Right atrium auricular region (tissue), 2 donors: Measurements from ENCODE around the gene CCDC88B. TPM values are rescaled to one million over a fixed set of nuclear protein-coding genes. Genes with fewer than 3 reads are reported as not detected.
"Not testable (repeated sequence)": the region's sequence is repeated elsewhere in the genome, so short reads cannot be mapped to it uniquely, and the experiment has no call there.

Experiments used
- DNase-seq: peaks from one replicate; pipeline ENCODE4 v3.0.0-alpha.2; 2019; ENCODE audit warnings: low spot score
- H3K27ac ChIP-seq, 2 donors: fragments of 200-600 bp; sonication (generic); 1 replicate in 1 of 2; 2 replicates in 1 of 2; pipeline ENCODE4 v1.5.1; 2016 to 2019
- H3K27me3 ChIP-seq, 2 donors: fragments of 200-600 bp; sonication (generic); one replicate each; pipeline versions ENCODE4 v1.5.1 to v1.6.0; 2017 to 2019
- H3K36me3 ChIP-seq: fragments of 200-600 bp; sonication (generic); one replicate; pipeline ENCODE4 v1.5.1; 2016
- H3K4me1 ChIP-seq, 2 donors: fragments of 200-600 bp; sonication (generic); one replicate each; pipeline versions ENCODE4 v1.5.1 to v1.6.0; 2017 to 2019
- H3K4me3 ChIP-seq, 2 donors: fragments of 200-600 bp; sonication (generic); 1 replicate in 1 of 2; 2 replicates in 1 of 2; pipeline ENCODE4 v1.5.1; 2017 to 2019; ENCODE audit warnings: mild to moderate bottlenecking in 1 of 2, moderate library complexity in 1 of 2
- H3K9me3 ChIP-seq, 2 donors: fragments of 200-600 bp; sonication (generic); one replicate each; pipeline ENCODE4 v1.5.1; 2019
- total RNA-seq, 2 donors: library from RNA; depleted of rRNA; stranded (reverse); fragments of >200 nt; gene quantifications; one replicate each; pipeline ENCODE4 v1.1.0, GENCODE V29; 2016
- TF ChIP-seq, protein P1 (sequence below), 2 donors: fragments of 200-600 bp; sonication (generic); IDR thresholded peaks; one replicate each; pipeline ENCODE4 v1.5.1; 2019; ENCODE audit warnings: antibody characterized with exemption in 2 of 2

CCDC88B gene
- total RNA-seq, 2 donors from 2014 or later, result 11.7 to 12.0 TPM

- TF ChIP-seq, protein P1, sequence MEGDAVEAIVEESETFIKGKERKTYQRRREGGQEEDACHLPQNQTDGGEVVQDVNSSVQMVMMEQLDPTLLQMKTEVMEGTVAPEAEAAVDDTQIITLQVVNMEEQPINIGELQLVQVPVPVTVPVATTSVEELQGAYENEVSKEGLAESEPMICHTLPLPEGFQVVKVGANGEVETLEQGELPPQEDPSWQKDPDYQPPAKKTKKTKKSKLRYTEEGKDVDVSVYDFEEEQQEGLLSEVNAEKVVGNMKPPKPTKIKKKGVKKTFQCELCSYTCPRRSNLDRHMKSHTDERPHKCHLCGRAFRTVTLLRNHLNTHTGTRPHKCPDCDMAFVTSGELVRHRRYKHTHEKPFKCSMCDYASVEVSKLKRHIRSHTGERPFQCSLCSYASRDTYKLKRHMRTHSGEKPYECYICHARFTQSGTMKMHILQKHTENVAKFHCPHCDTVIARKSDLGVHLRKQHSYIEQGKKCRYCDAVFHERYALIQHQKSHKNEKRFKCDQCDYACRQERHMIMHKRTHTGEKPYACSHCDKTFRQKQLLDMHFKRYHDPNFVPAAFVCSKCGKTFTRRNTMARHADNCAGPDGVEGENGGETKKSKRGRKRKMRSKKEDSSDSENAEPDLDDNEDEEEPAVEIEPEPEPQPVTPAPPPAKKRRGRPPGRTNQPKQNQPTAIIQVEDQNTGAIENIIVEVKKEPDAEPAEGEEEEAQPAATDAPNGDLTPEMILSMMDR (IDR thresholded peaks at IDR 0.05), result no peak
- Histone ChIP-seq H3K4me1 (peaks cover 0 to 22% of the 10 kb centered on the region in 2 donors), H3K27me3 (no peaks in the 10 kb centered on the region), H3K9me3 (no peaks in the 10 kb centered on the region), H3K4me3 (no peak overlapping the region), H3K27ac (no peak overlapping the region), H3K36me3 (peaks cover 17% of the 10 kb centered on the region)
- DNase-seq, result no peak
These were observed 19.0 kb upstream of the CCDC88B start for GRCh38 chr11:64321026-64321425.

DNA sequence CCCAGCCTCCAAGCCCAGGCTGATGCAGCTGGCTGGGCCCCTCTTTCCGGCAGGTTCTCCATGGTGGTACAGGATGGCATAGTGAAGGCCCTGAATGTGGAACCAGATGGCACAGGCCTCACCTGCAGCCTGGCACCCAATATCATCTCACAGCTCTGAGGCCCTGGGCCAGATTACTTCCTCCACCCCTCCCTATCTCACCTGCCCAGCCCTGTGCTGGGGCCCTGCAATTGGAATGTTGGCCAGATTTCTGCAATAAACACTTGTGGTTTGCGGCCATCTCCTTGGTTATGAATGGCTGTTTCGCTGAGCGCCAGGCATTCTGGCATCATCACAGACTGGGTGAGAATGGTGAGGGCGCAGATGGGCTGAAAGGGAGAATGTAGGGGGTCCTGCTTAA lies 18.5 kb upstream of the CCDC88B start:
- DNase-seq, result no peak
- no peak overlapping the region for H3K4me3 ChIP-seq
- H3K27ac ChIP-seq, result no peak overlapping the region
- TF ChIP-seq, protein P1 (IDR thresholded peaks at IDR 0.05), result no peak
- no peaks in the 10 kb centered on the region for H3K27me3 ChIP-seq
- H3K9me3 ChIP-seq, result no peaks in the 10 kb centered on the region
- H3K4me1 ChIP-seq, result peaks cover 0 to 19% of the 10 kb centered on the region in 2 donors
- peaks cover 12% of the 10 kb centered on the region for H3K36me3 ChIP-seq

DNA sequence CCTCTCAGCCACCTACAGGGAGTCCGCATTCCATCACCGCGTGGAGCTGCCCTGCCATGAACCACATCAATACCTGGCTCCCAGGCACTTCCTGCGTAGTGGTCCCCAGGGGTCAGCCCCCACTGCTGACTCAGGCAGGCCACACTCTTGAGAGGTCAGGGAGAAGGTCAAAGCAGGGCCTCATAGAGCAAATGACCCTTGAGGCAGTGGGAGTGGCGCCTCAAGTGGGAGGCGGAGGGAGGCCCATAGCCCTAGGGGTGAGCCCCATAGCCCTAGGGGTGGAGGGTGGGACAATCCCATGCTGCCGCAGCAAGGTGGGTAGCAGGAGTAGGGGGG lies 17.1 kb upstream of the CCDC88B start:
- Histone ChIP-seq H3K4me1 (peaks cover 0 to 13% of the 10 kb centered on the region in 2 donors), H3K9me3 (no peaks in the 10 kb centered on the region), H3K36me3 (peaks cover 11% of the 10 kb centered on the region), H3K27me3 (no peaks in the 10 kb centered on the region), H3K27ac (no peak overlapping the region), H3K4me3 (no peak overlapping the region)
- TF ChIP-seq, protein P1 (IDR thresholded peaks at IDR 0.05), result no peak
- no peak for DNase-seq

- H3K4me1 ChIP-seq, result peaks cover 0 to 13% of the 10 kb centered on the region in 2 donors
- H3K36me3 ChIP-seq, result peaks cover 11% of the 10 kb centered on the region
- H3K9me3 ChIP-seq, result no peaks in the 10 kb centered on the region
- no peak overlapping the region for H3K4me3 ChIP-seq
- DNase-seq, result no peak
- H3K27ac ChIP-seq, result no peak overlapping the region
- TF ChIP-seq, protein P1 (IDR thresholded peaks at IDR 0.05), result no peak
- H3K27me3 ChIP-seq, result no peaks in the 10 kb centered on the region
These were observed 16.6 kb upstream of the CCDC88B start for GRCh38 chr11:64323373-64323772.

GRCh38 chr11:64323984-64324383 lies 16.0 kb upstream of the CCDC88B start:
- H3K27me3 ChIP-seq, H3K9me3 ChIP-seq, DNase-seq, H3K4me3 ChIP-seq, H3K4me1 ChIP-seq, H3K27ac ChIP-seq: not testable (repeated sequence)
- H3K36me3 ChIP-seq, result peaks cover 11% of the 10 kb centered on the region

DNA sequence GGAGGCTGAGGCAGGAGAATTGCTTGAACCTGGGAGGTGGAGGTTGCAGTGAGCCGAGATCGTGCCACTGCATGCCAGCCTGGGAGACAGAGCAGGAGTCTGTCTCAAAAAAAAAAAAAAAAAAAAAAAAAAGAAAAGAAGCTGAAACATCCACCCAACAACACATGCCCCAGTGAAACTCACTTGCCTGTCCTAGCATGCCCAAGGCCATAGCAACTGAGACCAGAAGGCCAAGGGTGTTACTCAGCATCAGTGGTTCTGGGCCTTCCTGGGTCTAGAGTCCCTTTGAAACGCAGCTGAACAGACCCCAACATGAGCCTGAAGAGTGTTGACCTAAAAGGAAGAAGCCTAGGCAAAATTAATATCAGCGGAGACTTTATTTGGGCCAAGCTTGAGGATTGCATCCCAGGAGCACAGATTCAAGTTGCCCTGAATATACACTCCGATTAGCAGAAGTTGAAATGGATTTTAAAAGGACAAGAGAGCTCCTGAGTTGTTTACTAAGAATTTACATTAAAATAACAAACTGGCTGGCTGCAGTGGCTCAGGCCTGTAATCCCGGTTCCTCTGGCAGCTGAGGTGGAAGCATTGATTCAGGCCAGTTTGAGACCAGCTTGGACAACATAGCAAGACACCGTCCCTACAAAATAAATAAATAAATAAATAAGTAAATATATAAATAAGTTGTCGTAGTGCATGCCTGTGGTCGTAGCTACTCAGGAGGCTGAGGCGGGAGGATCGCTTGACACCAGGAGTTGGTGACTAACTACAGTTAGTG lies 15.1 kb upstream of the CCDC88B start:
- Histone ChIP-seq H3K27ac (no peak overlapping the region), H3K4me1 (peaks cover 0 to 11% of the 10 kb centered on the region in 2 donors), H3K27me3 (no peaks in the 10 kb centered on the region), H3K4me3 (no peak overlapping the region), H3K36me3 (peaks cover 11% of the 10 kb centered on the region), H3K9me3 (no peaks in the 10 kb centered on the region)
- TF ChIP-seq, protein P1 (IDR thresholded peaks at IDR 0.05), result no peak
- DNase-seq, result no peak
